Measurements from ENCODE around the gene RCVRN. TPM values are rescaled to one million over a fixed set of nuclear protein-coding genes. Genes with fewer than 3 reads are reported as not detected.

Gene RCVRN
- total RNA-seq, 1 donor from 2014 or later = not detected

DNA sequence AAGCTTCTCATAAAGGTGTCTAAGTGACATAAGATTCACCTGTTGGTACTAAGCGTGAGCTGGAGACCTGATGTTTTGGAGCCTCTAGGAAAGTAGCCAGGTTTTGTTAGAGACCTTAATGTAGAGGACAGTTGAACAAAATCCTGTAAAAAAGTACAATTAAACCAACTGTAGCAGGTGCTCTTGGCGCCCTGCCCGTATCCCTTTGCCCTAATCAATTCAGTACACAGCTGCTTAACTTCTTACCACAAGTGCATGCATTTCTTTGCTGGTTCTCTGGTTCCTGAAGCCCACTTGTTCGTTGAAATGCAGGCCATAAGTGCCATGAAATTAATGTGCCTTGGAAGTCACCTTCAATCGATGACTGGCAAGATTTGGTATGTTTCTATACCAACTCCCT, 54.9 kb downstream of the RCVRN start:
- no peaks in the 10 kb centered on the region for H3K9me3 ChIP-seq
- H3K27me3 ChIP-seq = no peaks in the 10 kb centered on the region
- no peaks in the 10 kb centered on the region for H3K4me1 ChIP-seq
- no peak overlapping the region for H3K4me3 ChIP-seq
- no peak overlapping the region for H3K27ac ChIP-seq
- no peaks in the 10 kb centered on the region for H3K36me3 ChIP-seq
- TF ChIP-seq, protein P1, sequence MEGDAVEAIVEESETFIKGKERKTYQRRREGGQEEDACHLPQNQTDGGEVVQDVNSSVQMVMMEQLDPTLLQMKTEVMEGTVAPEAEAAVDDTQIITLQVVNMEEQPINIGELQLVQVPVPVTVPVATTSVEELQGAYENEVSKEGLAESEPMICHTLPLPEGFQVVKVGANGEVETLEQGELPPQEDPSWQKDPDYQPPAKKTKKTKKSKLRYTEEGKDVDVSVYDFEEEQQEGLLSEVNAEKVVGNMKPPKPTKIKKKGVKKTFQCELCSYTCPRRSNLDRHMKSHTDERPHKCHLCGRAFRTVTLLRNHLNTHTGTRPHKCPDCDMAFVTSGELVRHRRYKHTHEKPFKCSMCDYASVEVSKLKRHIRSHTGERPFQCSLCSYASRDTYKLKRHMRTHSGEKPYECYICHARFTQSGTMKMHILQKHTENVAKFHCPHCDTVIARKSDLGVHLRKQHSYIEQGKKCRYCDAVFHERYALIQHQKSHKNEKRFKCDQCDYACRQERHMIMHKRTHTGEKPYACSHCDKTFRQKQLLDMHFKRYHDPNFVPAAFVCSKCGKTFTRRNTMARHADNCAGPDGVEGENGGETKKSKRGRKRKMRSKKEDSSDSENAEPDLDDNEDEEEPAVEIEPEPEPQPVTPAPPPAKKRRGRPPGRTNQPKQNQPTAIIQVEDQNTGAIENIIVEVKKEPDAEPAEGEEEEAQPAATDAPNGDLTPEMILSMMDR (IDR thresholded peaks at IDR 0.05) = no peak
- DNase-seq (ENCODE audit: low spot score in 2 of 2) = no peak
- intact Hi-C loops (cut with DNase I) = no loop called here

Other genes with a start within 250 kb of the RCVRN start
- gene DHRS7C, start 113.7 kb downstream of the RCVRN start, total RNA-seq = not detected
- gene GSG1L2, start 83.2 kb downstream of the RCVRN start, total RNA-seq = not detected
- not detected for gene GLP2R, start 79.3 kb downstream of the RCVRN start, total RNA-seq